ENCODE measurements around the gene ETV3.

DNA sequence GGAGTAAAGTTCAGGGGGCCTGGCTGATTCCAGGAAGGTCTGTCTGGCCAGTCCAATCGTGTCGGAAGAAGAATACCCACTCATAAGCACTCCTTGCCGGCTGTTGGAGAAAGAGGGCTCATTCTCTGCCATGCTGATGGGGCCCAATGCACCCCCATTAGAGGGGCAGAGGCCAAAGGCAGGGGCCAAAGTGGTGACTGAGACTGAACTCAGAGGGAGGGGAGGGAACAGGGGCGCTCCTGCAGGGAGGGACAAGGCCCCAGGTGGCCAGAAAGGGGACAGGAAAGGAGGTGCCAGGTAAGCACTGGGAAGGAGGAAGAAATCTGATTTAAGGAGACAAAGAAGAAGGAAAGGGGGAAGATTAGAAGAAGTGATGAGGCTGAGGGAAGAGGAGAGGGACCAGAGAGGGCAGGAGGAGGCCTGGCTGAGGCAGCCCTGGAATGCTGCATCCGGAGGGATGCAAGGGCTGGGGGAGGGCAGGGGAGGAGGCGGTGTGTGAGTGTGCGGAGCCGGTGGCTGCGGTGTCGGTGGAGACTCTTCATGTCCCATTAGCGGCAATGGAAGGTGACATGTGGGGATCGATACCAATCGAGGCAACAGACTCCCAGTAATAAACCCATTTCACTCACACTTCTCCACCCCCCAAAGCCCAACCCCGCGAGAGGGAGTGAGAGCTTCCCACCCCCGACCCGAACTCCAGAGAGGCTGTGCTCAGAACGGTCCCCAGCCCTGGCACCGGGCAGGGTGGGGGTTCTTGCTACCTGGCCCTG is 26.6 kb downstream of the ETV3 start:
- no peak for TF ChIP-seq POLR2AphosphoS5 (IDR thresholded peaks at IDR 0.05)
- TF ChIP-seq, protein P1, sequence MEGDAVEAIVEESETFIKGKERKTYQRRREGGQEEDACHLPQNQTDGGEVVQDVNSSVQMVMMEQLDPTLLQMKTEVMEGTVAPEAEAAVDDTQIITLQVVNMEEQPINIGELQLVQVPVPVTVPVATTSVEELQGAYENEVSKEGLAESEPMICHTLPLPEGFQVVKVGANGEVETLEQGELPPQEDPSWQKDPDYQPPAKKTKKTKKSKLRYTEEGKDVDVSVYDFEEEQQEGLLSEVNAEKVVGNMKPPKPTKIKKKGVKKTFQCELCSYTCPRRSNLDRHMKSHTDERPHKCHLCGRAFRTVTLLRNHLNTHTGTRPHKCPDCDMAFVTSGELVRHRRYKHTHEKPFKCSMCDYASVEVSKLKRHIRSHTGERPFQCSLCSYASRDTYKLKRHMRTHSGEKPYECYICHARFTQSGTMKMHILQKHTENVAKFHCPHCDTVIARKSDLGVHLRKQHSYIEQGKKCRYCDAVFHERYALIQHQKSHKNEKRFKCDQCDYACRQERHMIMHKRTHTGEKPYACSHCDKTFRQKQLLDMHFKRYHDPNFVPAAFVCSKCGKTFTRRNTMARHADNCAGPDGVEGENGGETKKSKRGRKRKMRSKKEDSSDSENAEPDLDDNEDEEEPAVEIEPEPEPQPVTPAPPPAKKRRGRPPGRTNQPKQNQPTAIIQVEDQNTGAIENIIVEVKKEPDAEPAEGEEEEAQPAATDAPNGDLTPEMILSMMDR (IDR thresholded peaks at IDR 0.05), result no peak
- TF ChIP-seq POLR2A (IDR thresholded peaks at IDR 0.05), result no peak
- no peak for TF ChIP-seq EP300 (IDR thresholded peaks at IDR 0.05)

Data from gastroesophageal sphincter (tissue), 3 donors.